K562 (cell line): ENCODE results near the gene CYB5D1. TPM values are rescaled to one million over a fixed set of nuclear protein-coding genes. Genes with fewer than 3 reads are reported as not detected.

Source experiments
- AFF1 ChIP-seq, 2 experiments: fragments of 450-650 bp; IDR thresholded peaks; 2 replicates each; pipeline ENCODE4 v1.6.1; 2018; ENCODE audit warnings: mild to moderate bottlenecking in 2 of 2, low read depth in 1 of 2; ENCODE audit not compliant: partially characterized antibody in 2 of 2
- AFF4 ChIP-seq: sonication (generic); formaldehyde crosslinking; IDR thresholded peaks from 2 replicates; pipeline ENCODE4 v1.8.0; 2023; ENCODE audit warnings: mild to moderate bottlenecking, missing genetic modification reagents
- BRCA1 ChIP-seq, 2 experiments: fragments of 450-650 bp in 1 of 2; sonication (generic) in 1 of 2; formaldehyde crosslinking in 1 of 2; IDR thresholded peaks; 2 replicates each; pipeline versions ENCODE4 v1.5.0 to v1.6.1; 2017 to 2020; ENCODE audit warnings: mild to moderate bottlenecking in 1 of 2, missing genetic modification reagents in 1 of 2
- JUNB ChIP-seq: fragments of 450-650 bp; formaldehyde crosslinking; conservative IDR thresholded peaks from 2 replicates; pipeline ENCODE4 v1.4.0; 2020; ENCODE audit warnings: mild to moderate bottlenecking
- KDM1A ChIP-seq, 2 experiments: fragments of 450-650 bp; IDR thresholded peaks; 2 replicates each; pipeline ENCODE4 v1.6.1; 2016; ENCODE audit warnings: mild to moderate bottlenecking in 2 of 2
- RBM25 ChIP-seq: fragments of 200-400 bp; formaldehyde crosslinking; IDR thresholded peaks from 2 replicates; pipeline ENCODE4 v1.6.1; 2018; ENCODE audit warnings: low read length, low read depth, moderate library complexity; ENCODE audit not compliant: severe bottlenecking
- TRIM24 ChIP-seq, 2 experiments: fragments of 450-650 bp; IDR thresholded peaks; 2 replicates each; pipeline ENCODE4 v1.6.1; 2016
- polyA plus RNA-seq, 8 experiments: library from polyadenylated mRNA; depleted of rRNA in 4 of 8; stranded (reverse) in 5 of 8; unstranded in 3 of 8; fragments of >200 nt; fragmentation: Nextera tagmentation in 2 of 8; fragmentation: Illumina TruSeq in 1 of 8; extraction: Ambion mirVana in 2 of 8; extraction: Trizol in 1 of 8; gene quantifications; 2 replicates each; pipeline versions ENCODE4 v1.2.1 to v1.2.3, GENCODE V29; 2011 to 2014; ENCODE audit warnings: inconsistent platforms in 1 of 8, missing spikeins in 1 of 8
- total RNA-seq, 7 experiments: library from RNA; depleted of rRNA in 6 of 7; stranded (reverse); fragments of >200 nt in 6 of 7; fragmentation: Illumina TruSeq in 2 of 7; extraction: Trizol in 2 of 7; gene quantifications; 2 replicates each; pipeline versions ENCODE4 v1.2.1 to v1.2.3, GENCODE V29; 2011 to 2021; ENCODE audit warnings: low replicate concordance in 1 of 7
- TF ChIP-seq, protein P1 (sequence below): fragments of 200-600 bp; sonication (generic); IDR thresholded peaks from one replicate; pipeline ENCODE4 v1.6.1; 2012; ENCODE audit warnings: mild to moderate bottlenecking, low read depth, low read length, inconsistent platforms

Gene CYB5D1
- total and polyA plus RNA-seq, 9 of the 15 experiments (the other 6 are each of a cell fraction or from before 2014, with no cell fraction given): 2.4 to 7.9 (median 5.7) TPM

DNA sequence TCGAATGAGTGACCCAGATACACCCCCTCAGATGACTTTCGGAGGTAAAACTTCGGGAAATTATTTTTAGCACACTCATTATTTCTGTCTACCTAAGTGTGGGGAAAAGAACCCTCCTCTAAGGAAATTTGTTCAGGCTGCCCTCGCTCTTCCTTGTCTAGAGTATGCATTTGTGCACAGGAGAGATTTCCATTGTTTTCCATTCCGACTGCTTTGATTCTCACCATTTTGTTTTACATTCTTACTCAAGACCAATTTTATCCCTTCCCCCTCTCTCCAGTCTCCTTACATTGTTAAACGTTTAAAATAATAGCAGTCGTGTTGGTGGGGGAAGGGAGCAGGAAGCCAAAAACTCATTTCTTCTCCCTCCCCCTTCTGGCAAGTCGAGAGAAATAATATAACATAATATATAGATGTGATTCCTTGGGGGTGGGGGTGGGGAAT, 29.3 kb downstream of the CYB5D1 start (continued):
- peak in 1 of 2 experiments; percentile 50 for TF ChIP-seq AFF1 (IDR thresholded peaks at IDR 0.05; ENCODE audit: low read depth in 1 of 2, partially characterized antibody in 2 of 2)
- TF ChIP-seq BRCA1 (IDR thresholded peaks at IDR 0.05): no peak
- no peak for TF ChIP-seq BRCA1 (CRISPR knock-in tag; IDR thresholded peaks at IDR 0.05)
- TF ChIP-seq AFF4 (CRISPR knock-in tag): no peak
- TF ChIP-seq KDM1A (IDR thresholded peaks at IDR 0.05): 0 out of 4 replicates have a peak, but pooled peaks of 1 of the 2 experiments have one; percentile 10
- TF ChIP-seq RBM25: no peak
- TF ChIP-seq TRIM24 (IDR thresholded peaks at IDR 0.05): 0 out of 4 replicates have a peak, but pooled peaks of 1 of the 2 experiments have one; percentile 23
- TF ChIP-seq JUNB: no peak
- TF ChIP-seq, protein P1, sequence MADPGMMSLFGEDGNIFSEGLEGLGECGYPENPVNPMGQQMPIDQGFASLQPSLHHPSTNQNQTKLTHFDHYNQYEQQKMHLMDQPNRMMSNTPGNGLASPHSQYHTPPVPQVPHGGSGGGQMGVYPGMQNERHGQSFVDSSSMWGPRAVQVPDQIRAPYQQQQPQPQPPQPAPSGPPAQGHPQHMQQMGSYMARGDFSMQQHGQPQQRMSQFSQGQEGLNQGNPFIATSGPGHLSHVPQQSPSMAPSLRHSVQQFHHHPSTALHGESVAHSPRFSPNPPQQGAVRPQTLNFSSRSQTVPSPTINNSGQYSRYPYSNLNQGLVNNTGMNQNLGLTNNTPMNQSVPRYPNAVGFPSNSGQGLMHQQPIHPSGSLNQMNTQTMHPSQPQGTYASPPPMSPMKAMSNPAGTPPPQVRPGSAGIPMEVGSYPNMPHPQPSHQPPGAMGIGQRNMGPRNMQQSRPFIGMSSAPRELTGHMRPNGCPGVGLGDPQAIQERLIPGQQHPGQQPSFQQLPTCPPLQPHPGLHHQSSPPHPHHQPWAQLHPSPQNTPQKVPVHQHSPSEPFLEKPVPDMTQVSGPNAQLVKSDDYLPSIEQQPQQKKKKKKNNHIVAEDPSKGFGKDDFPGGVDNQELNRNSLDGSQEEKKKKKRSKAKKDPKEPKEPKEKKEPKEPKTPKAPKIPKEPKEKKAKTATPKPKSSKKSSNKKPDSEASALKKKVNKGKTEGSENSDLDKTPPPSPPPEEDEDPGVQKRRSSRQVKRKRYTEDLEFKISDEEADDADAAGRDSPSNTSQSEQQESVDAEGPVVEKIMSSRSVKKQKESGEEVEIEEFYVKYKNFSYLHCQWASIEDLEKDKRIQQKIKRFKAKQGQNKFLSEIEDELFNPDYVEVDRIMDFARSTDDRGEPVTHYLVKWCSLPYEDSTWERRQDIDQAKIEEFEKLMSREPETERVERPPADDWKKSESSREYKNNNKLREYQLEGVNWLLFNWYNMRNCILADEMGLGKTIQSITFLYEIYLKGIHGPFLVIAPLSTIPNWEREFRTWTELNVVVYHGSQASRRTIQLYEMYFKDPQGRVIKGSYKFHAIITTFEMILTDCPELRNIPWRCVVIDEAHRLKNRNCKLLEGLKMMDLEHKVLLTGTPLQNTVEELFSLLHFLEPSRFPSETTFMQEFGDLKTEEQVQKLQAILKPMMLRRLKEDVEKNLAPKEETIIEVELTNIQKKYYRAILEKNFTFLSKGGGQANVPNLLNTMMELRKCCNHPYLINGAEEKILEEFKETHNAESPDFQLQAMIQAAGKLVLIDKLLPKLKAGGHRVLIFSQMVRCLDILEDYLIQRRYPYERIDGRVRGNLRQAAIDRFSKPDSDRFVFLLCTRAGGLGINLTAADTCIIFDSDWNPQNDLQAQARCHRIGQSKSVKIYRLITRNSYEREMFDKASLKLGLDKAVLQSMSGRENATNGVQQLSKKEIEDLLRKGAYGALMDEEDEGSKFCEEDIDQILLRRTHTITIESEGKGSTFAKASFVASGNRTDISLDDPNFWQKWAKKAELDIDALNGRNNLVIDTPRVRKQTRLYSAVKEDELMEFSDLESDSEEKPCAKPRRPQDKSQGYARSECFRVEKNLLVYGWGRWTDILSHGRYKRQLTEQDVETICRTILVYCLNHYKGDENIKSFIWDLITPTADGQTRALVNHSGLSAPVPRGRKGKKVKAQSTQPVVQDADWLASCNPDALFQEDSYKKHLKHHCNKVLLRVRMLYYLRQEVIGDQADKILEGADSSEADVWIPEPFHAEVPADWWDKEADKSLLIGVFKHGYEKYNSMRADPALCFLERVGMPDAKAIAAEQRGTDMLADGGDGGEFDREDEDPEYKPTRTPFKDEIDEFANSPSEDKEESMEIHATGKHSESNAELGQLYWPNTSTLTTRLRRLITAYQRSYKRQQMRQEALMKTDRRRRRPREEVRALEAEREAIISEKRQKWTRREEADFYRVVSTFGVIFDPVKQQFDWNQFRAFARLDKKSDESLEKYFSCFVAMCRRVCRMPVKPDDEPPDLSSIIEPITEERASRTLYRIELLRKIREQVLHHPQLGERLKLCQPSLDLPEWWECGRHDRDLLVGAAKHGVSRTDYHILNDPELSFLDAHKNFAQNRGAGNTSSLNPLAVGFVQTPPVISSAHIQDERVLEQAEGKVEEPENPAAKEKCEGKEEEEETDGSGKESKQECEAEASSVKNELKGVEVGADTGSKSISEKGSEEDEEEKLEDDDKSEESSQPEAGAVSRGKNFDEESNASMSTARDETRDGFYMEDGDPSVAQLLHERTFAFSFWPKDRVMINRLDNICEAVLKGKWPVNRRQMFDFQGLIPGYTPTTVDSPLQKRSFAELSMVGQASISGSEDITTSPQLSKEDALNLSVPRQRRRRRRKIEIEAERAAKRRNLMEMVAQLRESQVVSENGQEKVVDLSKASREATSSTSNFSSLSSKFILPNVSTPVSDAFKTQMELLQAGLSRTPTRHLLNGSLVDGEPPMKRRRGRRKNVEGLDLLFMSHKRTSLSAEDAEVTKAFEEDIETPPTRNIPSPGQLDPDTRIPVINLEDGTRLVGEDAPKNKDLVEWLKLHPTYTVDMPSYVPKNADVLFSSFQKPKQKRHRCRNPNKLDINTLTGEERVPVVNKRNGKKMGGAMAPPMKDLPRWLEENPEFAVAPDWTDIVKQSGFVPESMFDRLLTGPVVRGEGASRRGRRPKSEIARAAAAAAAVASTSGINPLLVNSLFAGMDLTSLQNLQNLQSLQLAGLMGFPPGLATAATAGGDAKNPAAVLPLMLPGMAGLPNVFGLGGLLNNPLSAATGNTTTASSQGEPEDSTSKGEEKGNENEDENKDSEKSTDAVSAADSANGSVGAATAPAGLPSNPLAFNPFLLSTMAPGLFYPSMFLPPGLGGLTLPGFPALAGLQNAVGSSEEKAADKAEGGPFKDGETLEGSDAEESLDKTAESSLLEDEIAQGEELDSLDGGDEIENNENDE: no peak
